Measurements from ENCODE around the gene GIMAP5. TPM values are rescaled to one million over a fixed set of nuclear protein-coding genes. Genes with fewer than 3 reads are reported as not detected.

The GIMAP5 gene
- total and polyA plus RNA-seq, 10 of the 15 experiments (the other 5 are each of a cell fraction or from before 2014, with no cell fraction given), result 3.7 to 9.1 (median 6.7) TPM

DNA sequence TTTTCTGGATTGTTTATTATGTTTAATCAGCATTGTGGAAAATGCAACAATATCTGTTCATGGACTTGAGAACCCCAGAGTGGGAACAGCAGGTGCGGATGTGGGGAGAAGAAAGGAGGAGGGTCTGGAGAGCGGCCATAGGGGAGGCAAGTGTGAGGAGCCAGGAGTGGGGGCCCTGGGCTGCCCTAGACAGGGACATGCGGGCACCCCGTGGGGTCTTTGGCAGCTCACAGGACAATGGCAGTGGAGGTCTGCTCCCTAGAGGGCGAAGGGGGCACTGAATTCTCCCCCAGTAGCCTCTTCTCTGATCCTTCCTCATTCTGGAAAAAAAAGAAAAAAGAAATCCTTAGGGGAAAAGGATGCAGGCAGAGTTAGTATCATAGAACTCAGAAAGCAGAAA, 54.1 kb downstream of the GIMAP5 start (continued):
- TF ChIP-seq JUND (IDR thresholded peaks at IDR 0.05; ENCODE audit: low read depth, low read length) (no peak), ZNF217 (IDR thresholded peaks at IDR 0.05) (no peak), NFIC (IDR thresholded peaks at IDR 0.05; ENCODE audit: low read depth, low read length) (no peak), STAT3 (IDR thresholded peaks at IDR 0.05; ENCODE audit: low read depth, low read length) (no peak)

DNA sequence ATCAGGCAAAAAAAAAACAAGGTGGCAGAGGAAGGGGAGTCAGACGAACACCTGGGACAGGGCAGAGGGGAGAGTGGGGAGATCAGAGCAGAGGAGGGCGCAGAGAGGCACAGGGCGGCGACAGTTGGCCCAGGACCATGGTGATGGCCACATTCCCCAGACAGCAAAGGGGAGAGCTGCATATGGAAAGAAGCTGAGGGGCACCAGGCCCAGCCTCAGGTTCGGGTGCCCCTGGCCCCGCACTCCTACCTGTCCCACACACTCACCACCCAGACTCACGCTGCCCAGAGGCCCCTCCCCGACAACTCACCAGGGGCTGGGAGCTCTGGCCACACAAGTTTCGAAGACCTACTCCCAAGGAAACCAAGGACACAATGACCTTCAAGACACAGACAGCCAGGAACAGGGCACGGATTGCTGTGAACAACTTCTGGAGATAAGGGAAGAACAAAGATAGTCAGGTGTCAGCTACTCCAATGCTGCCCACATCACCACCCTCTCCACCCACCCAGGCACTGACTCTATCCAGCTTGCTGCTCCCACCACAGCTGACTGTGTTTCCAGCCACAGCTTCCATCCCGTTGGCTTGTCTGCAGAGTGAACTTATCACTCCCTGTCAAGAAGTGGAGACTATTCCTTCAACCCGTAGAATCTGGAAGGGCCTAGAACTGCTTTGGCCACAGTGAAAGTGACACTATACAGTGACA, 54.7 kb downstream of the GIMAP5 start:
- Histone ChIP-seq H3K4me3 (no peak overlapping the region), H3K27ac (ENCODE audit: control insufficient read depth, insufficient read depth) (no peak overlapping the region), H3K9ac (ENCODE audit: control insufficient read depth, insufficient read depth, low read length) (no peak overlapping the region), H3K4me2 (ENCODE audit: control insufficient read depth, insufficient read depth) (no peak overlapping the region), H4K20me1 (ENCODE audit: control insufficient read depth, insufficient read depth) (no peaks in the 10 kb centered on the region), H3K9me3 (replicated peaks; ENCODE audit: control insufficient read depth, insufficient read depth, low read length) (no peaks in the 10 kb centered on the region), H3K4me1 (ENCODE audit: control insufficient read depth, insufficient read depth, low read length) (peaks cover 8% of the 10 kb centered on the region), H3K79me2 (ENCODE audit: control insufficient read depth, insufficient read depth, low read length) (no peaks in the 10 kb centered on the region), H3K36me3 (ENCODE audit: control insufficient read depth in 2 of 2, insufficient read depth in 2 of 2, low read length in 1 of 2) (no peaks in the 10 kb centered on the region), H3K27me3 (replicated peaks in 1 of 2; ENCODE audit: control insufficient read depth in 2 of 2, insufficient read depth in 2 of 2, low read length in 1 of 2) (peaks cover 3 to 4% of the 10 kb centered on the region in 2 experiments; a peak in 3 of 4 replicates), H2AFZ (ENCODE audit: control insufficient read depth, low read depth, low read length) (no peak overlapping the region)
- no TSS peak for BruUV-seq (replicated peaks)
- WGBS (ENCODE audit: insufficient coverage, insufficient replicate concordance, low lambda C conversion rate, missing lambda C conversion rate), result 24% methylated on average over 12 of the region's 12 CpGs
- SMC1A ChIA-PET (ENCODE audit: uncharacterized antibody, unreplicated experiment), result interaction anchor here (4.5 kb wide), 1 partner anchor 12 kb away, joined by 21 read pairs; no protein-coding TSS in a partner anchor
- RAD21 ChIA-PET (ENCODE audit: unreplicated experiment), result no interaction called here
- no peak for DNase-seq (ENCODE audit: low read depth, low spot score)
- in situ Hi-C loops (cut with MboI), result no loop called here
- intact Hi-C loops (cut with micrococcal nuclease; ENCODE audit: unreplicated experiment), result no loop called here
- TF ChIP-seq NFYB (IDR thresholded peaks at IDR 0.05; ENCODE audit: insufficient read depth, low read depth, low read length), result no peak
- TF ChIP-seq, protein P1, sequence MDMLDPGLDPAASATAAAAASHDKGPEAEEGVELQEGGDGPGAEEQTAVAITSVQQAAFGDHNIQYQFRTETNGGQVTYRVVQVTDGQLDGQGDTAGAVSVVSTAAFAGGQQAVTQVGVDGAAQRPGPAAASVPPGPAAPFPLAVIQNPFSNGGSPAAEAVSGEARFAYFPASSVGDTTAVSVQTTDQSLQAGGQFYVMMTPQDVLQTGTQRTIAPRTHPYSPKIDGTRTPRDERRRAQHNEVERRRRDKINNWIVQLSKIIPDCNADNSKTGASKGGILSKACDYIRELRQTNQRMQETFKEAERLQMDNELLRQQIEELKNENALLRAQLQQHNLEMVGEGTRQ (IDR thresholded peaks at IDR 0.05; ENCODE audit: borderline replicate concordance, low read depth, low read length), result no peak
- TF ChIP-seq SUPT20H (IDR thresholded peaks at IDR 0.05; ENCODE audit: borderline replicate concordance, control insufficient read depth, low read depth, low read length), result no peak
- FAIRE-seq, result no peak
- no peak for ATAC-seq
- CTCF ChIA-PET, result interaction anchor here (0.6 to 1.3 kb wide), 4 partner anchors 13 to 265 kb away, joined by 3 to 4 read pairs (median 4); no protein-coding TSS in a partner anchor
- POLR2A ChIA-PET, result no interaction called here

Other genes starting within 250 kb of the GIMAP5 start
Only the 7 nearest of the 9 such genes appear.
- 0.11 and 0.98 TPM in 2 replicates for gene GIMAP4, start 170.0 kb upstream of the GIMAP5 start, total RNA-seq (2014; rRNA removed)
- 0.28 and 0.40 TPM in 2 replicates for gene GIMAP4, start 170.0 kb upstream of the GIMAP5 start, total RNA-seq (2014; rRNA removed; fragmentation: Illumina TruSeq; extraction: Trizol)
- gene GIMAP4, start 170.0 kb upstream of the GIMAP5 start, total RNA-seq (2021), result 0.54 and 1.0 TPM in 2 replicates
- 1.5 and 2.5 TPM in 2 replicates for gene GIMAP4, start 170.0 kb upstream of the GIMAP5 start, polyA plus RNA-seq (2011; rRNA removed)
- gene GIMAP4, start 170.0 kb upstream of the GIMAP5 start, polyA plus RNA-seq (2014; fragmentation: Illumina TruSeq; extraction: Trizol), result 0.43 and 1.5 TPM in 2 replicates
- gene GIMAP4, start 170.0 kb upstream of the GIMAP5 start, polyA plus RNA-seq (2014; fragmentation: Nextera tagmentation; extraction: Ambion mirVana), result under 1 TPM in 1 of 2 experiments, not detected in 1; 0.29 TPM
- gene GIMAP4, start 170.0 kb upstream of the GIMAP5 start, polyA plus RNA-seq (2014; rRNA removed), result 0.06 and 0.65 TPM in 2 replicates
- gene GIMAP4, start 170.0 kb upstream of the GIMAP5 start, polyA plus RNA-seq (2016; fragmentation: Nextera tagmentation; extraction: Ambion mirVana), result under 1 TPM; 0.11 to 0.32 TPM
- gene GIMAP6, start 105.0 kb upstream of the GIMAP5 start, total RNA-seq (2014; rRNA removed), result 37.9 and 38.8 TPM in 2 replicates
- gene GIMAP6, start 105.0 kb upstream of the GIMAP5 start, total RNA-seq (2014; rRNA removed; fragmentation: Illumina TruSeq; extraction: Trizol), result 34.6 and 34.7 TPM in 2 replicates
- gene GIMAP6, start 105.0 kb upstream of the GIMAP5 start, total RNA-seq (2021), result 36.2 and 40.9 TPM in 2 replicates
- 49.2 and 51.4 TPM in 2 replicates for gene GIMAP6, start 105.0 kb upstream of the GIMAP5 start, polyA plus RNA-seq (2011; rRNA removed)
- 37.8 and 39.0 TPM in 2 replicates for gene GIMAP6, start 105.0 kb upstream of the GIMAP5 start, polyA plus RNA-seq (2014; fragmentation: Illumina TruSeq; extraction: Trizol)
- gene GIMAP6, start 105.0 kb upstream of the GIMAP5 start, polyA plus RNA-seq (2014; fragmentation: Nextera tagmentation; extraction: Ambion mirVana), result 1 to 10 TPM; 6.2 to 8.3 TPM
- 36.0 and 36.6 TPM in 2 replicates for gene GIMAP6, start 105.0 kb upstream of the GIMAP5 start, polyA plus RNA-seq (2014; rRNA removed)
- gene GIMAP6, start 105.0 kb upstream of the GIMAP5 start, polyA plus RNA-seq (2016; fragmentation: Nextera tagmentation; extraction: Ambion mirVana), result 10 to 100 TPM; 22.8 to 27.8 TPM
- 28.9 and 34.4 TPM in 2 replicates for gene GIMAP2, start 51.7 kb upstream of the GIMAP5 start, total RNA-seq (2014; rRNA removed)
- gene GIMAP2, start 51.7 kb upstream of the GIMAP5 start, total RNA-seq (2014; rRNA removed; fragmentation: Illumina TruSeq; extraction: Trizol), result 37.0 and 37.3 TPM in 2 replicates
- 29.8 TPM in 2 replicates for gene GIMAP2, start 51.7 kb upstream of the GIMAP5 start, total RNA-seq (2021)
- 102 and 134 TPM in 2 replicates for gene GIMAP2, start 51.7 kb upstream of the GIMAP5 start, polyA plus RNA-seq (2011; rRNA removed)
- gene GIMAP2, start 51.7 kb upstream of the GIMAP5 start, polyA plus RNA-seq (2014; fragmentation: Illumina TruSeq; extraction: Trizol), result 33.8 and 49.8 TPM in 2 replicates
- 10 to 100 TPM; 47.5 to 60.0 TPM for gene GIMAP2, start 51.7 kb upstream of the GIMAP5 start, polyA plus RNA-seq (2014; fragmentation: Nextera tagmentation; extraction: Ambion mirVana)
- 25.3 and 29.2 TPM in 2 replicates for gene GIMAP2, start 51.7 kb upstream of the GIMAP5 start, polyA plus RNA-seq (2014; rRNA removed)
- gene GIMAP2, start 51.7 kb upstream of the GIMAP5 start, polyA plus RNA-seq (2016; fragmentation: Nextera tagmentation; extraction: Ambion mirVana), result 10 to 100 TPM; 21.3 to 24.4 TPM
- 1.9 and 2.3 TPM in 2 replicates for gene GIMAP1, start 20.8 kb upstream of the GIMAP5 start, total RNA-seq (2014; rRNA removed)
- 1.1 and 1.4 TPM in 2 replicates for gene GIMAP1, start 20.8 kb upstream of the GIMAP5 start, total RNA-seq (2014; rRNA removed; fragmentation: Illumina TruSeq; extraction: Trizol)
- gene GIMAP1, start 20.8 kb upstream of the GIMAP5 start, total RNA-seq (2021), result 1.3 and 1.4 TPM in 2 replicates
- 0.91 and 1.2 TPM in 2 replicates for gene GIMAP1, start 20.8 kb upstream of the GIMAP5 start, polyA plus RNA-seq (2011; rRNA removed)
- 1.3 and 1.4 TPM in 2 replicates for gene GIMAP1, start 20.8 kb upstream of the GIMAP5 start, polyA plus RNA-seq (2014; fragmentation: Illumina TruSeq; extraction: Trizol)
- under 1 TPM; 0.16 to 0.20 TPM for gene GIMAP1, start 20.8 kb upstream of the GIMAP5 start, polyA plus RNA-seq (2014; fragmentation: Nextera tagmentation; extraction: Ambion mirVana)
- 1.5 and 1.8 TPM in 2 replicates for gene GIMAP1, start 20.8 kb upstream of the GIMAP5 start, polyA plus RNA-seq (2014; rRNA removed)
- 1 to 10 TPM in 1 of 2 experiments, under 1 TPM in 1; 0.58 to 1.0 TPM for gene GIMAP1, start 20.8 kb upstream of the GIMAP5 start, polyA plus RNA-seq (2016; fragmentation: Nextera tagmentation; extraction: Ambion mirVana)
- 0.16 and 0.17 TPM in 2 replicates for gene TMEM176B, start 62.9 kb downstream of the GIMAP5 start, total RNA-seq (2014; rRNA removed)
- gene TMEM176B, start 62.9 kb downstream of the GIMAP5 start, total RNA-seq (2014; rRNA removed; fragmentation: Illumina TruSeq; extraction: Trizol), result not detected in 2 replicates
- gene TMEM176B, start 62.9 kb downstream of the GIMAP5 start, total RNA-seq (2021), result 0.21 and 0.36 TPM in 2 replicates
- gene TMEM176B, start 62.9 kb downstream of the GIMAP5 start, polyA plus RNA-seq (2011; rRNA removed), result 0.05 TPM in 1 of 2 replicates, not detected in the other
- gene TMEM176B, start 62.9 kb downstream of the GIMAP5 start, polyA plus RNA-seq (2014; fragmentation: Illumina TruSeq; extraction: Trizol), result not detected in 2 replicates
- under 1 TPM; 0.18 to 0.40 TPM for gene TMEM176B, start 62.9 kb downstream of the GIMAP5 start, polyA plus RNA-seq (2014; fragmentation: Nextera tagmentation; extraction: Ambion mirVana)
- gene TMEM176B, start 62.9 kb downstream of the GIMAP5 start, polyA plus RNA-seq (2014; rRNA removed), result 0.09 TPM in 1 of 2 replicates, not detected in the other
- gene TMEM176B, start 62.9 kb downstream of the GIMAP5 start, polyA plus RNA-seq (2016; fragmentation: Nextera tagmentation; extraction: Ambion mirVana), result under 1 TPM in 1 of 2 experiments, not detected in 1; 0.21 TPM
- gene TMEM176A, start 63.4 kb downstream of the GIMAP5 start, total RNA-seq (2014; rRNA removed), result not detected in 2 replicates
- gene TMEM176A, start 63.4 kb downstream of the GIMAP5 start, total RNA-seq (2014; rRNA removed; fragmentation: Illumina TruSeq; extraction: Trizol), result not detected in 2 replicates
- gene TMEM176A, start 63.4 kb downstream of the GIMAP5 start, total RNA-seq (2021), result not detected in 2 replicates
- gene TMEM176A, start 63.4 kb downstream of the GIMAP5 start, polyA plus RNA-seq (2011; rRNA removed), result not detected in 2 replicates
- gene TMEM176A, start 63.4 kb downstream of the GIMAP5 start, polyA plus RNA-seq (2014; fragmentation: Illumina TruSeq; extraction: Trizol), result 0.19 TPM in 1 of 2 replicates, not detected in the other
- not detected for gene TMEM176A, start 63.4 kb downstream of the GIMAP5 start, polyA plus RNA-seq (2014; fragmentation: Nextera tagmentation; extraction: Ambion mirVana)
- gene TMEM176A, start 63.4 kb downstream of the GIMAP5 start, polyA plus RNA-seq (2014; rRNA removed), result not detected in 2 replicates
- not detected for gene TMEM176A, start 63.4 kb downstream of the GIMAP5 start, polyA plus RNA-seq (2016; fragmentation: Nextera tagmentation; extraction: Ambion mirVana)
- not detected in 2 replicates for gene AOC1, start 115.1 kb downstream of the GIMAP5 start, total RNA-seq (2014; rRNA removed)
- not detected in 2 replicates for gene AOC1, start 115.1 kb downstream of the GIMAP5 start, total RNA-seq (2014; rRNA removed; fragmentation: Illumina TruSeq; extraction: Trizol)
- not detected in 2 replicates for gene AOC1, start 115.1 kb downstream of the GIMAP5 start, total RNA-seq (2021)
- gene AOC1, start 115.1 kb downstream of the GIMAP5 start, polyA plus RNA-seq (2011; rRNA removed), result 0.07 TPM in 1 of 2 replicates, not detected in the other
- gene AOC1, start 115.1 kb downstream of the GIMAP5 start, polyA plus RNA-seq (2014; fragmentation: Illumina TruSeq; extraction: Trizol), result not detected in 2 replicates
- not detected for gene AOC1, start 115.1 kb downstream of the GIMAP5 start, polyA plus RNA-seq (2014; fragmentation: Nextera tagmentation; extraction: Ambion mirVana)
- gene AOC1, start 115.1 kb downstream of the GIMAP5 start, polyA plus RNA-seq (2014; rRNA removed), result not detected in 2 replicates
- not detected for gene AOC1, start 115.1 kb downstream of the GIMAP5 start, polyA plus RNA-seq (2016; fragmentation: Nextera tagmentation; extraction: Ambion mirVana)